Parathyroid adenoma (tissue), 2 donors: Measurements from ENCODE around the gene ZNF439.
"Not testable (repeated sequence)": the region's sequence is repeated elsewhere in the genome, so short reads cannot be mapped to it uniquely, and the experiment has no call there.

Experiments used
- H2AFZ ChIP-seq: fragments of 300-600 bp; sonication (generic); one replicate; pipeline ENCODE4 v1.7.0; 2017; ENCODE audit warnings: antibody characterized with exemption, mild to moderate bottlenecking
- H3K27ac ChIP-seq: fragments of 300-600 bp; sonication (generic); one replicate; pipeline ENCODE4 v1.7.0; 2017
- H3K27me3 ChIP-seq: fragments of 300-600 bp; sonication (generic); one replicate; pipeline ENCODE4 v1.7.0; 2017; ENCODE audit warnings: low read length; ENCODE audit not compliant: control insufficient read depth, insufficient read depth
- H3K36me3 ChIP-seq: fragments of 300-600 bp; sonication (generic); one replicate; pipeline ENCODE4 v1.7.0; 2017; ENCODE audit warnings: low read length; ENCODE audit not compliant: control insufficient read depth, insufficient read depth
- H3K4me1 ChIP-seq: fragments of 300-600 bp; sonication (generic); one replicate; pipeline ENCODE4 v1.7.0; 2017; ENCODE audit warnings: control low read depth
- H3K4me2 ChIP-seq: fragments of 300-600 bp; sonication (generic); one replicate; pipeline ENCODE4 v1.7.0; 2017; ENCODE audit warnings: low read length
- H3K4me3 ChIP-seq: fragments of 300-600 bp; sonication (generic); one replicate; pipeline ENCODE4 v1.7.0; 2017; ENCODE audit warnings: low read depth, low read length
- H3K79me2 ChIP-seq: fragments of 300-600 bp; sonication (generic); one replicate; pipeline ENCODE4 v1.7.0; 2017; ENCODE audit warnings: control low read depth
- H3K9ac ChIP-seq: fragments of 300-600 bp; sonication (generic); one replicate; pipeline ENCODE4 v1.7.0; 2017; ENCODE audit warnings: mild to moderate bottlenecking
- H3K9me3 ChIP-seq: fragments of 300-600 bp; sonication (generic); one replicate; pipeline ENCODE4 v1.7.0; 2017; ENCODE audit warnings: low read length; ENCODE audit not compliant: control insufficient read depth
- TF ChIP-seq, protein P1 (sequence below): fragments of 300-600 bp; sonication (generic); IDR thresholded peaks from one replicate; pipeline ENCODE4 v1.7.0; 2017; ENCODE audit warnings: antibody characterized with exemption, mild to moderate bottlenecking
- donor health status: primary hyperparathyroidism.

ZNF439 gene

DNA sequence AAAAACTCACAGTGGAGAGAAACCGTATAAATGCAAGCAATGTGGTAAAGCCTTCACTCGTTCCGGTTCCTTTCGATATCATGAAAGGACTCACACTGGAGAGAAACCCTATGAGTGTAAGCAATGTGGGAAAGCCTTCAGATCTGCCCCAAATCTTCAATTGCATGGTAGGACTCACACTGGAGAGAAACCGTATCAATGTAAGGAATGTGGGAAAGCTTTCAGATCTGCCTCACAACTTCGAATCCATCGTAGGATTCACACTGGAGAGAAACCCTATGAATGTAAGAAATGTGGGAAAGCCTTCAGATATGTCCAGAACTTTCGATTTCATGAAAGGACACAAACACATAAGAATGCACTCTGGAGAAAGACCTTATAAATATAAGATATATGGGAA is 19.7 kb downstream of the ZNF439 start:
- TF ChIP-seq, protein P1, sequence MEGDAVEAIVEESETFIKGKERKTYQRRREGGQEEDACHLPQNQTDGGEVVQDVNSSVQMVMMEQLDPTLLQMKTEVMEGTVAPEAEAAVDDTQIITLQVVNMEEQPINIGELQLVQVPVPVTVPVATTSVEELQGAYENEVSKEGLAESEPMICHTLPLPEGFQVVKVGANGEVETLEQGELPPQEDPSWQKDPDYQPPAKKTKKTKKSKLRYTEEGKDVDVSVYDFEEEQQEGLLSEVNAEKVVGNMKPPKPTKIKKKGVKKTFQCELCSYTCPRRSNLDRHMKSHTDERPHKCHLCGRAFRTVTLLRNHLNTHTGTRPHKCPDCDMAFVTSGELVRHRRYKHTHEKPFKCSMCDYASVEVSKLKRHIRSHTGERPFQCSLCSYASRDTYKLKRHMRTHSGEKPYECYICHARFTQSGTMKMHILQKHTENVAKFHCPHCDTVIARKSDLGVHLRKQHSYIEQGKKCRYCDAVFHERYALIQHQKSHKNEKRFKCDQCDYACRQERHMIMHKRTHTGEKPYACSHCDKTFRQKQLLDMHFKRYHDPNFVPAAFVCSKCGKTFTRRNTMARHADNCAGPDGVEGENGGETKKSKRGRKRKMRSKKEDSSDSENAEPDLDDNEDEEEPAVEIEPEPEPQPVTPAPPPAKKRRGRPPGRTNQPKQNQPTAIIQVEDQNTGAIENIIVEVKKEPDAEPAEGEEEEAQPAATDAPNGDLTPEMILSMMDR = no peak
- peaks cover 2% of the 10 kb centered on the region for H3K79me2 ChIP-seq
- H3K4me1 ChIP-seq = no peaks in the 10 kb centered on the region
- H3K4me2 ChIP-seq = no peak overlapping the region
- no peak overlapping the region for H3K27ac ChIP-seq
- H3K4me3 ChIP-seq = no peak overlapping the region
- peaks cover 8% of the 10 kb centered on the region for H3K9me3 ChIP-seq
- H2AFZ ChIP-seq = no peak overlapping the region
- H3K36me3 ChIP-seq = peaks cover 27% of the 10 kb centered on the region
- no peak overlapping the region for H3K9ac ChIP-seq
- no peaks in the 10 kb centered on the region for H3K27me3 ChIP-seq

DNA sequence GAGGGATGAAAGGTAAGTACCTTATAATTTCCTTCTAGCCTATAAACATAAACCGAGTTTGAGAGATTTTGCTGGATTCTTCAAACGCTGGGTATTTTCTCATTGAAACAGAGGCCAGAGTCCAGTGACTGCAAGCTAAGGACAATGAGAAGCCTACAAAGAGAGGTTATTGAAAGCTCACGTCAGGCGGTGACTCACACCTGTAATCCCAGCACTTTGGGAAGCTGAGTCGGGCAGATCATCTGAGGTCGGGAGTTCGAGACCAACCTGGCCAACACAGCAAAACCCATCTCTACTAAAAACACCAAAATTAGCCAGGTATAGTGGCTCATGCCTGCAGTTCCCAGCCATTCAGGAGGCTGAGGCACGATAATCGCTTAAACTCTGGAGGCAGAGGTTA is 24.1 kb downstream of the ZNF439 start:
- H3K36me3 ChIP-seq = peaks cover 25% of the 10 kb centered on the region

DNA sequence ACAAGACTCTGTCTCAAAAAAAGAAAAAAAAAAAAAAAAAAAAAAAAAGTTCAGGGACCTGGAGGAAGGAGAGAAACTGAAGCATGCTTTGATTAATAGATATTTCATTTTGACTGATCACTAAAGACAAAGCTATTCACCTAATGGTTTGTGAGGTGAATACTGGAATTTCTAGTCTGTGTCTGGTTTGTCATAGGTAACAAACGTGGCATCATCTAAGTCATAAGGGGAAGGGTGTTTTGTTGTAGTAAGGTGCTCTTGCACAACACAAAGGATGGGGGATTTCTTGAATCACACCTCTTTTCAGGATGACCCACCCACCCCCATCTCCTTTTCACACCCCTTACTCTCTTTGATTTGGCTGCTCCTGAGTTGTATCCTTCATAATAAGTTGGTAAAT is 25.2 kb downstream of the ZNF439 start:
- peaks cover 2% of the 10 kb centered on the region for H3K79me2 ChIP-seq
- peaks cover 14% of the 10 kb centered on the region for H3K36me3 ChIP-seq
- TF ChIP-seq, protein P1 = no peak
- no peak overlapping the region for H3K27ac ChIP-seq
- no peak overlapping the region for H3K9ac ChIP-seq
- H3K27me3 ChIP-seq = no peaks in the 10 kb centered on the region
- H3K4me2 ChIP-seq = no peak overlapping the region
- H2AFZ ChIP-seq = no peak overlapping the region
- no peaks in the 10 kb centered on the region for H3K4me1 ChIP-seq
- H3K4me3 ChIP-seq = no peak overlapping the region
- no peaks in the 10 kb centered on the region for H3K9me3 ChIP-seq

More for the DNA sequence above, 24.1 kb downstream of the ZNF439 start:
- Histone ChIP-seq H3K9ac (no peak overlapping the region), H3K4me3 (no peak overlapping the region), H3K4me1 (no peaks in the 10 kb centered on the region), H3K27ac (no peak overlapping the region), H3K27me3 (no peaks in the 10 kb centered on the region), H2AFZ (no peak overlapping the region), H3K9me3 (peaks cover 8% of the 10 kb centered on the region), H3K4me2 (no peak overlapping the region), H3K79me2 (no peaks in the 10 kb centered on the region)
- TF ChIP-seq, protein P1 = no peak

DNA sequence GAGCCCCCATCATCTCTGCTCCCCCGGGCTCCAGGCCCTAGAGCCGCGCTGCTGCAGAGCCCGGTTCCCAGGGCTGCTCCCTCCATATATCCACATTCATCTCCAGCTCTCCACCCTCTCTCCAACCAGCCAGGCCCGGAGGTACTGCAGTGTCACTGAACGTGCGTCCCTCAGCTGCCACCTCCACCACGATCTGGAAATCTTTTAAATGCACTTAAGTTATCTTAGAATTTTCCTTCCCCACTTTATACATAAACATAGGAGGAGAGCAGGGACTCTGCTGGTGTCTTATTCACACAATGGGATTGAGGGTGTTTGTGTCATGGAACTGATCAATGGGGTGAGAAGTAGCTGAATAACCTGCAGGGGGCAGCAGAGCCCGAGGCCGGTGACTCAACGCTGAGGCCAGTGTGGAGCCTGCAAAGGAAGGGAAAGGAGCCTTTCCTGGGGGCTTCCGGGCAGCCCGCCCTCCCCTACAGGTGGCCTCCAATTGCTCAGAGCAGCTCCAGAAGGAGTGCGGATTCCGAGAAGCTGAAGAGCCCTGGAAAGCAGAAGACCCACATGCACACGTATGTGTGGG is 31.3 kb downstream of the ZNF439 start:
- not testable (repeated sequence) for H3K4me3 ChIP-seq, H3K4me1 ChIP-seq
- TF ChIP-seq, protein P1 = peak; percentile 51

DNA sequence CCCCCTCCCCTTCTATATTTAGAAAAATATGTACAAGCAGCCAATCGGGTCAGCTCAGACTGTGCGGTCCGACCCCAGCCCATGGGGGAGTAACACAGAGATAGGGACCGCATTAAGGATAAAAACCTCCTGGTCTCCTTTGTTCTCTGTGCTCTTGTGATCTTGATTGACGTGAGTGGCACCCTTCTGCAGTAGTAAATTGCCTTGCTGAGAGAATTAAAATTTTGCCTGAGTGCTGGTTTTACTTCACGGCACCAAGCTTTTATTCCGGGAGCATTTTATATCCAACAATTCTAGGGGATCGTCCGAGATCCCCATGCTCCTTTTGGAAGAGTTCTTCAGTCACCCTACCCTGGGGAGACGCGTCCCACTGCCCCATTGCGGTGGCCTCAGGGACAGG is 32.1 kb downstream of the ZNF439 start:
- no peaks in the 10 kb centered on the region for H3K36me3 ChIP-seq
- no peaks in the 10 kb centered on the region for H3K27me3 ChIP-seq
- H3K9ac ChIP-seq = no peak overlapping the region
- no peak overlapping the region for H2AFZ ChIP-seq
- H3K4me2 ChIP-seq = no peak overlapping the region
- no peak overlapping the region for H3K27ac ChIP-seq
- peaks cover 6% of the 10 kb centered on the region for H3K4me1 ChIP-seq
- peaks cover 8% of the 10 kb centered on the region for H3K79me2 ChIP-seq
- H3K9me3 ChIP-seq = no peaks in the 10 kb centered on the region
- TF ChIP-seq, protein P1 = no peak
- no peak overlapping the region for H3K4me3 ChIP-seq

More for the DNA sequence above, 31.3 kb downstream of the ZNF439 start:
- H3K36me3 ChIP-seq, H3K27ac ChIP-seq, H3K27me3 ChIP-seq, H3K9me3 ChIP-seq, H2AFZ ChIP-seq, H3K79me2 ChIP-seq, H3K9ac ChIP-seq, H3K4me2 ChIP-seq: not testable (repeated sequence)
